Measurements from ENCODE around the gene PHKB.
"Not testable (repeated sequence)": the region's sequence is repeated elsewhere in the genome, so short reads cannot be mapped to it uniquely, and the experiment has no call there.

Gene PHKB

DNA sequence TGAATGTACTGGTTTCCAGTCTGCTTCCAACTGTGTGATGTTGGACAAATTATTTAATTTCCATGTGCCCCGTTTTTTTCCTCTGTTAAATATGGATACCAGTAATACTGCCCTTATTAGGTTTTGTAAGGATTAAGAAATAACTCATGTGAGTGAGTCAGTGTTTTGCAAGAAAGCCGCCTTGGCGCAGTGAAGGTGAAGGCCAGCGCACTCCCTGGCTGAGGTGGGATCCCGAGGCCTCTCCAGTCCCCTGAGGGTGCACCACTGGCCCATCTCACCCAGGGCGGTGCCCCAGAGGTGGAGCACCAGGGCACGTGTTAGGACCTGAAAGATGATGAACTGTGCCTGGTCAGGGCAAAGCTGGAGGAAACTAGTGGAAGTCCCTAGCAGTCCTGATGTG is 43.5 kb downstream of the PHKB start:
- no peak for DNase-seq (ENCODE audit: low read depth in 1 of 2, low spot score in 1 of 2)

DNA sequence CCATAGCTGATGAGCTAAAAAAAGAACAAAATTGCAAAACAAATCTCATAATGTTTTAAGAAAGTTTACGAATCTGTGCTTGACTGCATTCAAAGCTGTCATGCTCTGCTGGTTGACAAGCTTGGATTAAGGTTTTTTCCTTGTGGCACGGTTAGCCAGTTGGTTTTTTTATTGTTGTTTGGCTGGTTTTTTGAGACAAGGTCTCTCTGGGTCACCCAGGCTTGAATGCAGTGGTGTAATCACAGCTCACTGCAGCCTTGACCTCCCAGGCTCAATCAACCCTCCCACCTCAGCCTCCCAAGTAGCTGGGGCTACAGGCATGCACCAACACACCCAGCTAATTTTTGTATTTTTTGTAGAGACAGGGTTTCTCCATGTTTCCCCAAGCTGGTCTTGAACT is 45.7 kb downstream of the PHKB start:
- no peak for DNase-seq (ENCODE audit: low read depth in 1 of 2, low spot score in 1 of 2)

DNA sequence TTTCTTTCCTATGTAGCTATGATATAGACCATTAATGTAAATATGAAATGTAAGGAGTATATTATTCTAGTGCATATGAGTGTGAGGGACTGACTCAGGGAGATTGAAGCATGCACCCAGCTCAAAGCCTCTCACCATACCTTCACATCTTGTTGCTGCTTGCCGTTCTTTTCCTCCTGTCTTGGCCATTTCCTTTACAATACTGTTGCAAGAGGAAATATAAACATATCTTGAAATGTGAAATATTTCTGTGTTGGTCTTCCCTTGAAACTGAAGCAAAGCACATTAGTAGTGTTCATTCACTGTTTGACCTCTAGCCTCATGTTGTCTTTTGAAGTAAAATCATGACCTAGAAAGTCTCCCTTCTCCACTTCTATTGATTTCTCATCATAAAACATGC is 46.6 kb downstream of the PHKB start:
- DNase-seq (ENCODE audit: low read depth in 1 of 2, low spot score in 1 of 2) = no peak

DNA sequence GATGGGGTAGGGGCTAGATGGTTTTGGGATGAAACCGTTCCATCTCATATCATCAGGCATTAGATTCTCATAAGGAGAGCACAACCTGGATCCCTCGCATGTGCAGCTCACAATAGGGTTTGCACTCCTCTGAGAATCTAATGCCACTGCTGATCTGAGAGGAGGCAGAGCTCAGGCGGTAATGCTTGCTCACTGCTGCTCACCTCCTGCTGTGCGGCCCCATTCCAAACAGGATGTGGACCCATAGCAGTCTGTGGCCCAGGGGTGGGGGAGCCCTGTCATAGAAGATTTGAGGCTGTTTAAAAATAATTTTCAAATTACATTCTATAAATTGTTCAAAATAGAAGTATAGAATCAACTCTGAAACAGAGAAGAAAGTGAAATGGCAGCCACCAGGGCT is 50.8 kb downstream of the PHKB start:
- no peak for DNase-seq (ENCODE audit: low read depth in 1 of 2, low spot score in 1 of 2)

DNA sequence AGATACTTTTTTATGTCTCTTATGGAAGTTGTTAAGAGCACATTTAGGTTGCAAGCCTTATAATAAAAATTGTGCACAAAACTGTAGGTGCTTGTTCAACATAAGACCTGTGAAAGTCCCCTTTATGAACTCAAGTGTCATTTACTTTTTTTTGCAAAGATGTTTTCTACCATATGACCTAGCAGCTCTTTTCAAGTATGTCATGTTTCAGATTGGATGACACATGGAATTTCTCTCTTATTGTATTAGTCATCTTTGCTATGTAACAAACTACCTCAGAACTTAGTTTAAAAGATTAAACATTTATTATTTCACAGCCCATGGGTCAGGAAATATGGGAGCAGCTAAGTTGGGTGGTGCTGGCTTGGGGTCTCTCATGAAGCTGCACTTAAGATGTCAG is 57.9 kb downstream of the PHKB start:
- no peak for DNase-seq (ENCODE audit: low read depth in 1 of 2, low spot score in 1 of 2)

DNA sequence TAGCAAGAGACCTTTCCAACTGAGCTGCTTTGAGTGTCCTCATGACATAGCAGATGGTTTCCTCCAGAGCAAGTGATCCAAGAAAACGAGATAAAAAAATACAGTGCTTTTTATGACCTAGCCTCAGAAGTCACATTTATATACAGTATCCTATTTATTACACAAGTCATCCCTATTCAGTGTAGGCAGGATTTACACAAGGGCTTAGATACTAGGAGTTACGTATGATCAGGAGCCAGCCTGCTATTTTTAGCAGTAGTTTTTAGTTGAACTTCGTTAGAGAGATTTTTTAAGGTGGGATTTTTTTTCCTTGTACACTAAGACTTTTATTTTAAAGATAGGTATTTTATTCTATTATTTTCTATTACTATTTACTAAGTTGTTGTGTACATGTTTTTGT is 58.4 kb downstream of the PHKB start:
- DNase-seq (ENCODE audit: low read depth in 1 of 2, low spot score in 1 of 2) = no peak

DNA sequence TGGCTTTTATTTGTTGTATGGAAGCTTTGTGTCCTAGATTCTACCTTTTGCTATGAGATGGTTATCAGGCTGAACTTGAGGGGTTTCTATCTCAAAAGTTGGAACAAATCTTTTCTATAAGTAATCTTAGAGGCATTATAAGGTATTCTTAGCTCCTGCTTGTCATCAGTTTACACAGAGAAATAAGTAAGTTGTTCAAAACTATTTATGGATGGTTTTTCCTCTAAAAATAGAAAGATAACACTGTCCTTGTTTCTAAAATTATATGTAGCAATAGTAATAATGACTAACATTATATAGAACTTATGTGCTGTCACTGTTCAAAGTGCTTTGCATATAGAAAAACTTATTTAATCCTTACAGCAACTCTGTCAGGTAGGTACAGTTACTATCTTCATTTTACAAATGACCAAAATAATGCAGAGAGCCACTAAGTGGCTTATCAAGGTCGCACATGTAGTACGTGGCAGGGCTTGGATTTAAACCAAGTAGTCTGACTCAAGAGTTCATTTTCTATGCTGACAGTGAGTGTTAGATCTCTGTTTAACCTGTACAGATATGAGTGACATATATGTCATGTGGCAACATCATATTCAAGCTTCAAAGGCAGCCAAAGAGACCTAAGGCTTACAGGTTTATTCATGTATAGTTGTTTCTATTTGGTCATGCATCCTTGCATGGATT is 59.0 kb downstream of the PHKB start:
- DNase-seq (ENCODE audit: low read depth in 1 of 2, low spot score in 1 of 2) = no peak

DNA sequence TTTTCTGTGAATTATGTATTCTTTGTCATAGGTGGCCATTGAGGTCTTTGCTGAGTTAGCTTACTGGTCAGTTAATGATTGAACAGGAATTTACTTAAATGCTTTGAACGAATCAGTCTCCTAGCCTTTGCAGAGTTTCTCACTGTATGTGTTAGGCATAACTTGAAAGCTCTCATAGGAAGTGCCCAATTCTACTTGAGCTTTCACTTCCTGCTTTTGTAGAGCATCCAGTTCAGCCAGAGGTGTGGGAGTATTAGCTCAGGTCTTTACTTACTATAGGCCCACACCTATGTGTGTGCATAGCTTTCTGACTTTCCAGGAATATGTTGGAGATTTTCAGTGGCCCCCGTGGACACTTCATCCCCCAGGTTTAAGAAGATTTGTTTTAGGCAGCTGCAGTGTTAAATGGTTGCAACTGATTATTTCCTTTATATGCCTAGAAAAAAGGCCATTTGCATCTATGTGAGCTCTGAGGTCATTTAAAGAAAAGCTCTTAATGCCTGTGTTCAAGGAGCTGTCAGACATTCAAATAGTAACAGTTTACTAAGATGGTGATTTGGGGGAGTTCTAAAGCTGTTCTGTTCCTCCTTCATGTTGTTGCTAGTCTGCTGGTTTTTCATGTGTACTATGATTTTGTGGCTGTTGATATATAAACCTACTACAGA is 62.3 kb downstream of the PHKB start:
- DNase-seq (ENCODE audit: low read depth in 1 of 2, low spot score in 1 of 2) = no peak

DNA sequence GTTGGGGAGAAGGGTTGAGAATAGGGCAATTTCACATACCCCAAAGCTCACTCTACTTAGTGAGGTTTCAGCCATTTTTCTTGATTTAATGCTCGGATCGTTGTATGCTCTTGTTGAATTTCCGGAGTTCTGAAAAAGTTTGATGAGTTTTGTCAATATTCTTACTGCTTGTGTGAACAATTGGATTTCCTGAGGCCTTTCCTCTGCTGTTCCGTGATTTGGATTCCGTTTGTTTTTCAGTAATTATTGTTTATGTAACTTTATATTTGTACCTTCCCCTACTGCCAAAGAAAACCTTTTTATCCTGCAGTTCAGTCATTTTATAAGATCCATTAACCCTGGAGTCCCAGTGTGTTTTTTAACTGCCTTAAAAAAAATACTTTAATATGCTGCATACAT is 62.9 kb downstream of the PHKB start:
- DNase-seq (ENCODE audit: low read depth in 1 of 2, low spot score in 1 of 2) = no peak

DNA sequence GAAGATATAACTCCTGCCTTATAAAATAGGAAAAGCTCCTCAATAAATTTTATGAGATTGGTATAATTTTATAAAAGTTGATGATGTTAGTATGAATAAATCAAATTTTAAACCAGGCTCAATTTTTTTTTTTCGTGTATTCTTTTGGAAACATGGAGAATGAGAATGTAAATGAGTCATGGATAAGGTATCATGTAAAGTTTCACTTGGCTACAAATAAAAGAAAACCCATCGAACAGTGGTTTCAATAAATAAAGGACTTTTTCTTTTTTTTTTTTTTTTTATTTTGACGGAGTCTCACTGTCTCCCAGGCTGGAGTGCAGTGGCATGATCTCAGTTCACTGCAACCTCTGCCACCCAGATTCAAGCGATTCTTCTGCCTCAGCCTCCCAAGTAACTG is 67.3 kb downstream of the PHKB start:
- no peak for DNase-seq (ENCODE audit: low read depth in 1 of 2, low spot score in 1 of 2)

DNA sequence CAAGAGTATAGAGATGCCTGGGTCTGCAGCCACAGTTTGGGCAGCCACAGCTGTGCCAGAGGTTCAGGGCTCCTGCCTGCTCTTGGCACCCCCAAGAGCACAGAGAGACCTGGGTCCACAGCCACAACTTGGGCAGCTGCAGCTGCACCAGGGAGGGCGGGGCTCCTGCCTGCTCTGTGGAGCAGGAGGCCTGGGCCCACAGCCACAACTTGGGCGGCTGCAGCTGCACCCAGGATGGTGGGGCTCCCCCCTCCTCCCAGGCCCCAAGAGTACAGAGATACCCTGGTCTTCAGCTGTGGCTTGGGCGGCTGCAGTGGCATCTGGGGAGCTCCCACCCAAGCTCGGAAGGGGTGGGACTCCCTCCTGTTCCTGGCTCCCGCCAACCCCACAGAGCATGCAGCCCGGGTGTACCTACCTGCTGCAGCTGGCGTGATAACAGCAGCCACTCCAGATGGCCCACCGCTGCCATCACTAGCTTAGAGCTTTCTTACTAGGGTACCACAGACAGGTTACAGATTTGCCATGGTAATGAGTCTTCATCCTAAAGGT is 72.7 kb downstream of the PHKB start:
- DNase-seq (ENCODE audit: low read depth in 1 of 2, low spot score in 1 of 2) = no peak

DNA sequence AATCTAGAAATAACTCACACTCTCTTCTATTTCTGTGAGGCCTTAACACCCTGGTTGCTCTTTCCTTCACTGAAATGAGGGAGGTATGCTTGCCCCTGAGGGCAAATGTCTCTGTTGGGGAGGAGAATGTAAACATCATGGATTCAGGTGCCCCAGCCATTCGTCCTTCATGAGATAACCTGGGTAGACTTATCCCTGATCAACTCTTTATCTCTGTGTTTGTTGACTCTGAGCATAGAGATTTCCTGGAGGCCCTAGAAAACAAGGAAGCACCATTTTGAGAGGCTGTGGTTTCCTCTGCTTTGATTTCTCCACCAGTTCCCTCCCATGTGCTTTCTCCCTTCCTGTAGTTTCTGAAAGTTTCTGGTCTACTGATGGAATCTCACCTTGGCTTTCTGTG is 77.3 kb downstream of the PHKB start:
- no peak for DNase-seq (ENCODE audit: low read depth in 1 of 2, low spot score in 1 of 2)

DNA sequence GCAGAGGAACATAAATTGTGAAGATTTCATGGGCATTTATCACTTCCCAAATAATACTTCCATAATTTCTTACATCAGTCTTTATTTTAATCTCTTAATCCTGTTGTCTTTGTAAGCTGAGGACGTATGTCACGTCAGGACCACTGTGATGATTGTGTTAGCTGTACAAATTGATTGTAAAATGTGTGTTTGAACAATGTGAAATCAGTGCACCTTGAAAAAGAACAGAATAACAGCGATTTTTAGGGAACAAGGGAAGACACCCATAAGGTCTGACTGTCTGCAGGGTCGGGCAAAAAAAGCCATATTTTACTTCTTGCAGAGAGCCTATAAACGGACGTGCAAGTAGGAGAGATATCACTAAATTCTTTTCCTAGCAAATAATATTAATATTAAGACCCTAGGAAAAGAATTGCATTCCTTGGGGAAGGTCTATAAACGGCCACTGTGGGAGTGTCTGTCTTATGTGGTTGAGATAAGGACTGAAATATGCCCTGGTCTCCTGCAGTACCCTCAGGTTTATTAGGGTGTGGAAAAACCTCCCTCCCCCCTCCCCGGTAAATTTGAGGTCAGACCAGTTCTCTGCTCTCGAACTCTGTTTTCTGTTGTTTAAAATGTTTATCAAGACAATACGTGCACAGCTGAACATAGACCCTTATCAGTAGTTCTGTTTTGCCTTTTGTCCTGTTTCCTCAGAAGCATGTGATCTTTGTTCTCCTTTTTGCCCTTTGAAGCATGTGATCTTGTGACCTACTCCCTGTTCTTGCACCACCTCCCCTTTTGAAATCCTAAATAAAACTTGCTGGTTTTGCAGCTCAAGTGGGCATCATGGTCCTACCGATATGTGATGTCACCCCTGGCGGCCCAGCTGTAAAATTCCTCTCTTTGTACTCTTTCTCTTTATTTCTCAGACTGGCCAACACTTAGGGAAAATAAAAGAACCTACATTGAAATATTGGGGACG is 78.9 kb downstream of the PHKB start:
- not testable (repeated sequence) for DNase-seq (ENCODE audit: low read depth in 1 of 2, low spot score in 1 of 2)

DNA sequence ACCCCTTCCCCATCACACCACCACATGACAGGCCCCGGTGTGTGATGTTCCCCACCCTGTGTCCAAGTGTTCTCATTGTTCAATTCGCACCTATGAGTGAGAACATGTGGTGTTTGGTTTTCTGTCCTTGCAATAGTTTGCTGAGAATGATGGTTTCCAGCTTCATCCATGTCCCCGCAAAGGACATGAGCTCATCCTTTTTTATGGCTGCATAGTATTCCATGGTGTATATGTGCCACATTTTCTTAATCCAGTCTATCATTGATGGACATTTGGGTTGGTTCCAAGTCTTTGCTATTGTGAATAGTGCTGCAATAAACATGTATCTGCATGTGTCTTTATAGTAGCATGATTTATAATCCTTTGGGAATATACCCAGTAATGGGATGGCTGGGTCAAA is 80.0 kb downstream of the PHKB start:
- DNase-seq (ENCODE audit: low read depth in 1 of 2, low spot score in 1 of 2) = not testable (repeated sequence)

DNA sequence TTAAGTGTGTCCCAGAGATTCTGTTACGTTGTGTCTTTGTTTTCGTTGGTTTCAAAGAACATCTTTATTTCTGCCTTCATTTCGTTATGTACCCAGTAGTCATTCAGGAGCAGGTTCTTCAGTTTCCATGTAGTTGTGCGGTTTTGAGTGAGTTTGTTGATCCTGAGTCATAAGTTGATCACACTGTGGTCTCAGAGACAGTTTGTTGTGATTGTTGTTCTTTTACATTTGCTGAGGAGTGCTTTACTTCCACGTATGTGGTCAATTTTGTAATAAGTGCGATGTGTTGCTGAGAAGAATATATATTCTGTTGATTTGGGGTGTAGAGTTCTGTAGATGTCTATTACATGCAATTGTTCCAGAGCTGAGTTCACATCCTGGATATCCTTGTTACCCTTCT is 83.1 kb downstream of the PHKB start:
- DNase-seq (ENCODE audit: low read depth in 1 of 2, low spot score in 1 of 2) = not testable (repeated sequence)

DNA sequence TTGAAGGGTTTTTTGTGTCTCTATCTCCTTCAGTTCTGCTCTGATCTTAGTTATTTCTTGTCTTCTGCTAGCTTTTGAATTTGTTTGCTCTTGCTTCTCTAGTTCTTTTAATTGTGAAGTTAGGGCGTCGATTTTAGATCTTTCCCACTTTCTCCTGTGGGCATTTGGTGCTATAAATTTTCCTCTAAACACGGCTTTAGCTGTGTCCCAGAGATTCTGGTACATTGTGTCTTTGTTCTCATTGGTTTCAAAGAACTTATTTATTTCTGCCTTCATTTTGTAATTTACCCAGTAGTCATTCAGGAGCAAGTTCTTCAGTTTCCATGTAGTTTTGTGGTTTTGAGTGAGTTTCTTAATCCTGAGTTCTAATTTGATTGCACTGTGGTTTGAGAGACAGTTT is 90.1 kb downstream of the PHKB start:
- DNase-seq (ENCODE audit: low read depth in 1 of 2, low spot score in 1 of 2) = not testable (repeated sequence)

DNA sequence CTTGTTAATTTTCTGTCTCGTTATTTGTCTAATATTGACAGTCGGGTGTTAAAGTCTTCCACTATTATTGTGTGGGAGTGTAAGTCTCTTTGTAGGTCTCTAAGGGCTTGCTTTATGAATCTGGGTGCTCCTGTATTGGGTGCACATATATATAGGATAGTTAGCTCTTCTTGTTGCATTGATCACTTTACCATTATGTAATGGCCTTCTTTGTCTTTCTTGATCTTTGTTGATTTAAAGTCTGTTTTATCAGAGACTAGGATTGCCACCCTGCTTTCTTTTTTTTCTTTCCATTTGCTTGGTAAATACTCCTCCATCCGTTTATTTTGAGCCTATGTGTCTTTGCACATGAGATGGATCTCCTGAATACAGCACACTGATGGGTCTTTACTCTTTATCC is 90.6 kb downstream of the PHKB start:
- not testable (repeated sequence) for DNase-seq (ENCODE audit: low read depth in 1 of 2, low spot score in 1 of 2)

DNA sequence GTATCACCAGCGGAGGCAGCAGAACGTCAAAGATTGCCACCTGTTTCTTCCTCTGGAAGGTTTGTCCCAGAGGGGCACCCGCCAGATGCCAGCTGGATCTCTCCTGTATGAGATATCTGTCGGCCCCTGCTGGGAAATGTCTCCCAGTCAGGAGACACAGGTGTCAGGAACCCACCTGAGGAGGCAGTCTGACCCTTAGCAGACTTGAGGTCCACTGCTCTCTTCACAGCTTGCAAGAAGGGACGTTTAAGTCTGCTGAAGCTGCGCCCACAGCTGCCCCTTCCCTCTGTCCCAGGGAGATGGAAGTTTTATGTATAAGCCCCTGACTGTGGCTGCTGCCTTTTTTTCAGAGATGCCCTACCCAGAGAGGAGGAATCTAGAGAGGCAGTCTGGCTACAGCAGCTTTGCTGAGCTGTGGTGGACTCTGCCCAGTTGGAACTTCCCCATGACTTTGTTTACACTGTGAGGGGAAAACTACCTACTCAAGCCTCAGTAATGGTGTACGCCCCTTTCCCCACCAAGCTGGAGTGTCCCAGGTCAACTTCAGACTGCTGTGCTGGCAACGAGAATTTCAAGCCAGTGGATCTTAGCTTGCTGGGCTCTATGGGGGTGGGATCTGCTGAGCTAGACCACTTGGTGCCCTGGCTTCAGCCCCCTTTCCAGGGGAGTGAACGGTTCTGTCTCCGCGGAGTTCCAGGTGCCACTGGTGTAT is 92.9 kb downstream of the PHKB start:
- DNase-seq (ENCODE audit: low read depth in 1 of 2, low spot score in 1 of 2) = no peak

DNA sequence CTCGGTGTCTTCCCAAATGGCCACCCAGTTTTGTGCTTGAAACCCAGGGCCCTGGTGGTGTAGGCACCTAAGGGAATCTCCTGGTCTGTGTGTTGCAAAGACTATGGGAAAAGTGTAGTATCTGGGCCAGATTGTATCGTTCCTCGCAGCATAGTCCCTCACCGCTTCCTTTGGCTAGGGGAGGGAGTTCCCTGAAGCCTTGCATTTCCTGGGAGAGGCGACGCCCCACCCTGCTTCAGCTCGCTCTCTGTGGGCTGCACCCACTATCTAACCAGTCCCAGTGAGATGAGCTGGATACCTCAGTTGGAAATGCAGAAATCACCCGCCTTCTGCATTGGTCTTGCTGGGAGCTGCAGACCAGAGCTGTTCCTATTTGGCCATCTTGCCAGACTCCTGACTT is 93.5 kb downstream of the PHKB start:
- not testable (repeated sequence) for DNase-seq (ENCODE audit: low read depth in 1 of 2, low spot score in 1 of 2)

DNA sequence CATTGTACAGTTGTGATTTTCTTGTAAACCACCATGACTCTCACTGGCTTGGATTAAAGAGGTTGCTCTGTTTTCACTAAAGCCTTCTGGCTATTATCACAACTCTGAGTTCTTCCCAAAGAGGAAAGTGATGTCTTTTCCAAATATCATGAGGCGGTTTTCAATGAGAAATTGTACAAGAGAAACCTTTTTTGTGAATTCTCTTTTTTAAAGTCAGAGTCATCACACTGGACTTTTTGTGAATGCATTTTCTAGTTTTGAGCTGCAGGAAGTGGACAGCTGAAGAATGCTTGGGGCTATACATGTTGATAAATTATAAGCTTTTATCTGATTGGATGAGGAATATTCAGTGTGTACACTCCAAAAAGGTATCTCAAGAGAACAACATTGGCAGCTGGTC is 100.2 kb downstream of the PHKB start:
- DNase-seq (ENCODE audit: low read depth in 1 of 2, low spot score in 1 of 2) = no peak

DNA sequence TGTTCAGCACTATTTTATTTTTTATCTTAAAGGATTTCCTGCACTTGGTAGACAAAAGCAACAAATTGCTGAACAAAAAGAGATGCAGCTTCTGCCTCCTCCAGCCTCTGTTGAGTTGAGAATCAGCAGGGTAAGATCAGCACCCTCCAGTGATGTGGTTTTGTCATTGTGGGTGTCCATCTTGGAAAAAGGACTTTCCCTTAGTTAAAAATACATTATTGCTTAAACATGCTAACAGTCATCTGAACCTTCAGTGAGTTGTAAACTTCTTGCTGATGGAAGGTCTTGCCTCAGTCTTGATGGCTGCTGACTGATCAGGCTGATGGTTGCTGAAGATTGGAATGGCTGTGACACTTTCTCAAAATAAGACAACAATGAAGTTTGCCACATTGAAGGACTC is 101.2 kb downstream of the PHKB start:
- DNase-seq (ENCODE audit: low read depth in 1 of 2, low spot score in 1 of 2) = no peak
